ENCODE measurements around the gene AUH. TPM values are rescaled to one million over a fixed set of nuclear protein-coding genes. Genes with fewer than 3 reads are reported as not detected.

AUH gene
- total and polyA plus RNA-seq, 9 of the 15 experiments (the other 6 are each of a cell fraction or from before 2014, with no cell fraction given) = 3.4 to 29.0 (median 10.1) TPM

- TF ChIP-seq ZNF639 (CRISPR knock-in tag; conservative IDR thresholded peaks at IDR 0.05 in 1 of 2, IDR thresholded peaks at IDR 0.05 in 1 of 2) (no peak), ZFP91 (CRISPR knock-in tag; IDR thresholded peaks at IDR 0.05) (0 out of 2 replicates have a peak, but pooled peaks have one; percentile 42), NFRKB (IDR thresholded peaks at IDR 0.05; ENCODE audit: low read depth) (peak; percentile 30; the same call in 1 of the 2 replicates), FOXK1 (CRISPR knock-in tag; IDR thresholded peaks at IDR 0.05; ENCODE audit: borderline replicate concordance) (peak; percentile 63; the same call in 1 of the 2 replicates), TRIM25 (IDR thresholded peaks at IDR 0.05; ENCODE audit: borderline replicate concordance) (no peak), NCOA4 (IDR thresholded peaks at IDR 0.05; ENCODE audit: partially characterized antibody) (no peak), ZNF609 (CRISPR knock-in tag; IDR thresholded peaks at IDR 0.05; ENCODE audit: borderline replicate concordance) (no peak), NR0B1 (IDR thresholded peaks at IDR 0.05; ENCODE audit: partially characterized antibody) (no peak), USF2 (CRISPR knock-in tag; IDR thresholded peaks at IDR 0.05) (no peak), TBL1XR1 (IDR thresholded peaks at IDR 0.05; ENCODE audit: low read length in 2 of 2) (no peak)
Observed at GRCh38 chr9:91361291-91362050, at the start of gene AUH (continued).

Data from K562 (cell line).